Sigmoid colon (tissue), 4 donors: Measurements from ENCODE around the gene SEMA3F.

Experiments
- CTCF ChIP-seq, 4 experiments: fragments of 450-650 bp in 3 of 4; fragments of 200-600 bp in 1 of 4; IDR thresholded peaks; one replicate each; pipeline ENCODE4 v1.5.1; 2016 to 2019; ENCODE audit warnings: antibody characterized with exemption in 4 of 4, mild to moderate bottlenecking in 3 of 4, moderate library complexity in 2 of 4
- POLR2A ChIP-seq, 2 donors: fragments of 450-650 bp; IDR thresholded peaks; one replicate each; pipeline ENCODE4 v1.6.1; 2016; ENCODE audit warnings: antibody characterized with exemption in 2 of 2, mild to moderate bottlenecking in 2 of 2, moderate library complexity in 2 of 2
- POLR2AphosphoS5 ChIP-seq, 4 donors: sonication (generic); formaldehyde crosslinking; IDR thresholded peaks; one replicate each; pipeline ENCODE4 v1.6.1; 2017; ENCODE audit warnings: antibody characterized with exemption in 4 of 4

GRCh38 chr3:50237133-50237651, 82.1 kb downstream of the SEMA3F start:
- TF ChIP-seq CTCF (IDR thresholded peaks at IDR 0.05) (no peak), POLR2A (IDR thresholded peaks at IDR 0.05) (no peak), POLR2AphosphoS5 (IDR thresholded peaks at IDR 0.05) (peak in 1 of 4 donors; percentile 4)
